WTC11 (cell line): ENCODE measurements around the gene PEX6. TPM values are rescaled to one million over a fixed set of nuclear protein-coding genes. Genes with fewer than 3 reads are reported as not detected.

Experiments used
- ATAC-seq: fragments of 200-7000 bp; cut with Tn5 transposase; 2 replicates; pipeline ENCODE4 v1.10.0; 2021; ENCODE audit warnings: mild to moderate bottlenecking, moderate library complexity
- CTCF ChIA-PET: fragments of 300-600 bp; sonication (Branson Sonifier 250); formaldehyde crosslinking; loops from one replicate; lab custom pipeline; 2021; ENCODE audit warnings: antibody characterized with exemption; lab: Charles Lee
- POLR2A ChIA-PET: fragments of 350-600 bp; sonication (Branson Sonifier 250); formaldehyde crosslinking; loops from one replicate; lab custom pipeline; 2021; ENCODE audit warnings: antibody characterized with exemption; lab: Charles Lee
- DNase-seq: peaks from one replicate; pipeline ENCODE4 v3.0.0; 2021; ENCODE audit warnings: low spot score
- H3K27ac Mint-ChIP-seq: 2 replicates; pipeline ENCODE4 v1.8.0; 2021; ENCODE audit warnings: mixed read lengths
- H3K27me3 Mint-ChIP-seq: 2 replicates; pipeline ENCODE4 v1.8.0; 2021; ENCODE audit warnings: low read depth, mild to moderate bottlenecking, moderate library complexity, mixed read lengths
- H3K36me3 Mint-ChIP-seq: 2 replicates; pipeline ENCODE4 v1.8.0; 2021; ENCODE audit warnings: mixed read lengths
- H3K4me1 Mint-ChIP-seq: 2 replicates; pipeline ENCODE4 v1.8.0; 2022; ENCODE audit warnings: mixed read lengths
- H3K4me3 Mint-ChIP-seq: 2 replicates; pipeline ENCODE4 v1.8.0; 2021; ENCODE audit warnings: mild to moderate bottlenecking, moderate library complexity, mixed read lengths
- H3K9me3 Mint-ChIP-seq: 2 replicates; pipeline ENCODE4 v1.8.0; 2021; ENCODE audit warnings: mixed read lengths
- AFF4 ChIP-seq: sonication (generic); formaldehyde crosslinking; IDR thresholded peaks from 2 replicates; pipeline ENCODE4 v1.8.1; 2023; ENCODE audit warnings: mild to moderate bottlenecking, missing genetic modification reagents, borderline replicate concordance
- ATF2 ChIP-seq: sonication (generic); formaldehyde crosslinking; IDR thresholded peaks from 2 replicates; pipeline ENCODE4 v1.8.1; 2022; ENCODE audit warnings: low read depth, missing genetic modification reagents, borderline replicate concordance
- ELF4 ChIP-seq: sonication (generic); formaldehyde crosslinking; IDR thresholded peaks from 2 replicates; pipeline ENCODE4 v1.8.1; 2022; ENCODE audit warnings: low read depth, mild to moderate bottlenecking, moderate library complexity, missing genetic modification reagents
- ESRRA ChIP-seq: sonication (generic); formaldehyde crosslinking; IDR thresholded peaks from 2 replicates; pipeline ENCODE4 v1.8.1; 2022; ENCODE audit warnings: mild to moderate bottlenecking, missing genetic modification reagents, borderline replicate concordance
- FOXJ3 ChIP-seq: sonication (generic); formaldehyde crosslinking; IDR thresholded peaks from 2 replicates; pipeline ENCODE4 v1.9.0; 2021; ENCODE audit warnings: missing genetic modification reagents, mild to moderate bottlenecking, borderline replicate concordance
- FOXK1 ChIP-seq: sonication (generic); formaldehyde crosslinking; IDR thresholded peaks from 2 replicates; pipeline ENCODE4 v1.8.0; 2022; ENCODE audit warnings: mild to moderate bottlenecking, moderate library complexity, missing genetic modification reagents
- FOXP1 ChIP-seq: sonication (generic); formaldehyde crosslinking; IDR thresholded peaks from 2 replicates; pipeline ENCODE4 v1.8.0; 2022; ENCODE audit warnings: missing genetic modification reagents, mild to moderate bottlenecking, moderate library complexity, borderline replicate concordance
- MLX ChIP-seq: sonication (generic); formaldehyde crosslinking; IDR thresholded peaks from 2 replicates; pipeline ENCODE4 v1.8.1; 2023; ENCODE audit warnings: mild to moderate bottlenecking, missing genetic modification reagents, moderate library complexity
- MYBL2 ChIP-seq: sonication (generic); formaldehyde crosslinking; IDR thresholded peaks from 2 replicates; pipeline ENCODE4 v1.8.1; 2023; ENCODE audit warnings: mild to moderate bottlenecking, moderate library complexity, missing genetic modification reagents
- NFATC4 ChIP-seq: fragments of 250-450 bp; sonication (Bioruptor Pico); IDR thresholded peaks from 2 replicates; pipeline ENCODE4 v1.9.0; 2021; ENCODE audit warnings: mild to moderate bottlenecking
- NR3C1 ChIP-seq: sonication (generic); formaldehyde crosslinking; conservative IDR thresholded peaks from 2 replicates; pipeline ENCODE4 v1.8.1; 2023; ENCODE audit warnings: low read depth, mild to moderate bottlenecking, missing genetic modification reagents
- PRDM15 ChIP-seq: sonication (generic); formaldehyde crosslinking; IDR thresholded peaks from 2 replicates; pipeline ENCODE4 v1.8.0; 2022; ENCODE audit warnings: missing genetic modification reagents
- PREB ChIP-seq: sonication (generic); formaldehyde crosslinking; IDR thresholded peaks from 2 replicates; pipeline ENCODE4 v1.8.1; 2022; ENCODE audit warnings: mild to moderate bottlenecking, missing genetic modification reagents, moderate library complexity, borderline replicate concordance
- TCF7 ChIP-seq: sonication (generic); formaldehyde crosslinking; IDR thresholded peaks from 2 replicates; pipeline ENCODE4 v1.8.0; 2022; ENCODE audit warnings: mild to moderate bottlenecking, low read depth, missing genetic modification reagents, moderate library complexity
- TEAD4 ChIP-seq: sonication (generic); formaldehyde crosslinking; IDR thresholded peaks from 2 replicates; pipeline ENCODE4 v1.8.0; 2022; ENCODE audit warnings: mild to moderate bottlenecking, missing genetic modification reagents
- TP53 ChIP-seq: sonication (generic); formaldehyde crosslinking; IDR thresholded peaks from 2 replicates; pipeline ENCODE4 v1.8.1; 2023; ENCODE audit warnings: mild to moderate bottlenecking, missing genetic modification reagents
- ZNF263 ChIP-seq: sonication (generic); formaldehyde crosslinking; IDR thresholded peaks from 2 replicates; pipeline ENCODE4 v1.8.1; 2022; ENCODE audit warnings: low read depth, mild to moderate bottlenecking, moderate library complexity, missing genetic modification reagents
- ZNF396 ChIP-seq: fragments of 250-450 bp; sonication (Bioruptor Pico); IDR thresholded peaks from 2 replicates; pipeline ENCODE4 v1.8.0; 2021; ENCODE audit warnings: mild to moderate bottlenecking, moderate library complexity, borderline replicate concordance
- ZNF416 ChIP-seq: fragments of 250-450 bp; sonication (Bioruptor Pico); IDR thresholded peaks from 2 replicates; pipeline ENCODE4 v1.9.0; 2021; ENCODE audit warnings: mild to moderate bottlenecking, inconsistent platforms
- ZNF512 ChIP-seq: sonication (generic); formaldehyde crosslinking; IDR thresholded peaks from 2 replicates; pipeline ENCODE4 v1.8.1; 2022; ENCODE audit warnings: missing genetic modification reagents, borderline replicate concordance
- ZNF671 ChIP-seq: fragments of 250-450 bp; sonication (Bioruptor Pico); IDR thresholded peaks from 2 replicates; pipeline ENCODE4 v1.8.0; 2021; ENCODE audit warnings: mild to moderate bottlenecking
- total RNA-seq: library from RNA; stranded (reverse); gene quantifications from 3 replicates; pipeline ENCODE4 v1.2.3, GENCODE V29; 2021

The PEX6 gene
- total RNA-seq, 1 experiment from 2014 or later: 8.2 TPM

GRCh38 chr6:42929821-42930360 is 49.1 kb downstream of the PEX6 start (continued):
- TF ChIP-seq AFF4 (CRISPR knock-in tag) (no peak), ZNF396 (CRISPR knock-in tag) (no peak), PREB (CRISPR knock-in tag) (0 out of 2 replicates have a peak, but pooled peaks have one; percentile 31), TP53 (CRISPR knock-in tag) (no peak), MYBL2 (CRISPR knock-in tag) (0 out of 2 replicates have a peak, but pooled peaks have one; percentile 18)

GRCh38 chr6:42928986-42929820 is 49.8 kb downstream of the PEX6 start, which contains the start of gene CNPY3:
CNPY3 (plus strand) TSS chr6:42929480; CDS start chr6:42929571, 91 bp downstream.
- Mint-ChIP-seq H3K9me3 (no peaks in the 10 kb centered on the region), H3K4me1 (peaks cover 39% of the 10 kb centered on the region), H3K36me3 (peaks cover 11% of the 10 kb centered on the region), H3K4me3 (peak within 1 kb of the TSS; percentile 99), H3K27ac (peak within 1 kb of the TSS; percentile 100), H3K27me3 (no peaks in the 10 kb centered on the region)
- CTCF ChIA-PET: interaction anchor here (0.5 to 2.5 kb wide), 16 partner anchors 13 to 477 kb away, joined by 3 to 28 read pairs (median 4); partner anchors contain the start of genes CUL7, KLHDC3, PPP2R5D and PTK7
- ATAC-seq (peak; percentile 88), DNase-seq (peak; percentile 96)
- POLR2A ChIA-PET: interaction anchor here (0.6 to 2.1 kb wide), 30 partner anchors 10 to 1316 kb away, joined by 3 to 35 read pairs (median 4); partner anchors contain the start of genes BICRAL, CUL9, KLHDC3 and LRRC73
- TF ChIP-seq ELF4 (CRISPR knock-in tag) (no peak), TP53 (CRISPR knock-in tag) (no peak), TCF7 (CRISPR knock-in tag) (no peak), FOXJ3 (CRISPR knock-in tag) (no peak), TEAD4 (CRISPR knock-in tag) (no peak), NFATC4 (no peak), FOXK1 (peak; percentile 97), FOXP1 (CRISPR knock-in tag) (peak; percentile 60; the same call in 1 of the 2 replicates), MLX (0 out of 2 replicates have a peak, but pooled peaks have one; percentile 19), ZNF512 (CRISPR knock-in tag) (no peak), NR3C1 (CRISPR knock-in tag) (no peak), PRDM15 (no peak; the same call in 1 of the 2 replicates), ZNF416 (no peak), ATF2 (CRISPR knock-in tag) (no peak), ZNF671 (CRISPR knock-in tag) (no peak), ZNF263 (peak; percentile 36; the same call in 1 of the 2 replicates), ESRRA (CRISPR knock-in tag) (no peak)
